ENCODE data around the gene CLEC10A.

GRCh38 chr17:7081341-7082062 lies 1.5 kb upstream of the CLEC10A start:
- TF ChIP-seq CTCF (optimal IDR thresholded peaks at IDR 0.05 in 1 of 3, IDR thresholded peaks at IDR 0.05 in 1 of 3, conservative IDR thresholded peaks at IDR 0.05 in 1 of 3; ENCODE audit: extremely low read depth in 1 of 3, insufficient read depth in 2 of 3, low read length in 3 of 3): no peak
- no peak for TF ChIP-seq EZH2 (IDR thresholded peaks at IDR 0.05; ENCODE audit: low read length)
